Left colon (tissue), 2 donors: ENCODE measurements around the gene CDH23. TPM values are rescaled to one million over a fixed set of nuclear protein-coding genes. Genes with fewer than 3 reads are reported as not detected.

ENCODE experiments used
- ATAC-seq: fragments of 200-7000 bp; cut with Tn5 transposase; one replicate; pipeline ENCODE4 v1.9.1; 2020; ENCODE audit warnings: mild to moderate bottlenecking, moderate library complexity
- DNase-seq, 2 donors: peaks; one replicate each; pipeline ENCODE4 v3.0.0-alpha.2; 2020
- intact Hi-C, 2 donors: fragments of 100-400 bp; cut with DNase I in 1 of 2; cut with micrococcal nuclease in 1 of 2; formaldehyde crosslinking; loops; one replicate each; pipeline versions ENCODE4 v1.11.2 to v1.14.0; 2022; cut with DNase I, micrococcal nuclease
- microRNA-seq, 2 donors: library from miRNA; unstranded; fragments of <30 nt; microRNA quantifications; one replicate each; pipeline versions ENCODE4 v1.1.0 to v1.2.0, GENCODE V29; 2020
- total RNA-seq, 2 donors: library from RNA; stranded (reverse); fragmentation: NEBNext Ultra II Directional; extraction: Animal tissue kit (Norgen Biotek cat#: 25700); gene quantifications; one replicate each; pipeline ENCODE4 v1.2.1, GENCODE V29; 2021
- donor health status: DM: no; HTN: no; CAD: no.
- donor health status: DM: yes; HTN: yes; CAD: no.

Gene CDH23
- total RNA-seq, 2 donors from 2014 or later, result 2.2 to 2.5 TPM

GRCh38 chr10:71864911-71865361 lies 468.2 kb downstream of the CDH23 start:
- intact Hi-C loops, result no loop called here
- ATAC-seq (no peak), DNase-seq (no peak)

Small RNAs within 50 kb of the gene (microRNA-seq; reads per million reads assigned to microRNA genes)
- 0 reads per million in 2 donors for gene MIR7152

Other genes starting within 250 kb of the CDH23 start
- 10 to 100 TPM; 19.4 to 32.4 TPM for gene UNC5B, start 184.3 kb upstream of the CDH23 start, total RNA-seq
- 1 to 10 TPM; 4.1 to 6.7 TPM for gene SLC29A3, start 77.7 kb upstream of the CDH23 start, total RNA-seq